CD4-positive, alpha-beta T cell (primary cell): ENCODE data around the gene HELZ2. TPM values are rescaled to one million over a fixed set of nuclear protein-coding genes. Genes with fewer than 3 reads are reported as not detected.

Experiments
- ATAC-seq: fragments of 200-7000 bp; cut with Tn5 transposase; one replicate; pipeline ENCODE4 v1.10.0; 2022; ENCODE audit warnings: mild to moderate bottlenecking; ENCODE audit not compliant: poor library complexity
- CTCF ChIA-PET: fragments of 350-600 bp; sonication (Branson Sonifier 250); formaldehyde crosslinking; loops from one replicate; lab custom pipeline; 2021; ENCODE audit warnings: antibody characterized with exemption, inconsistent platforms; lab: Charles Lee
- POLR2A ChIA-PET: fragments of 350-600 bp; sonication (Branson Sonifier 250); formaldehyde crosslinking; loops from one replicate; lab custom pipeline; 2021; ENCODE audit warnings: antibody characterized with exemption, inconsistent platforms; lab: Charles Lee
- DNase-seq, 14 experiments: peaks; one replicate each; pipeline ENCODE4 v3.0.0-alpha.2; 2013 to 2020; ENCODE audit warnings: mixed read lengths in 2 of 14
- H3K27ac ChIP-seq, 2 donors: one replicate each; pipeline versions ENCODE4 v1.5.1 to v1.7.0; 2013; ENCODE audit warnings: low read length in 2 of 2, low read depth in 1 of 2, mild to moderate bottlenecking in 1 of 2
- H3K27me3 ChIP-seq, 2 experiments: 1 replicate in 1 of 2; 2 replicates in 1 of 2; pipeline versions ENCODE4 v1.6.1 to v1.7.0; 2013; ENCODE audit warnings: low read length in 2 of 2, control low read depth in 1 of 2, mild to moderate bottlenecking in 1 of 2, moderate library complexity in 1 of 2; ENCODE audit not compliant: insufficient read depth in 2 of 2, control insufficient read depth in 1 of 2
- H3K36me3 ChIP-seq: one replicate; pipeline ENCODE4 v1.6.1; 2013; ENCODE audit warnings: low read length, control low read depth; ENCODE audit not compliant: insufficient read depth
- H3K4me1 ChIP-seq: one replicate; pipeline ENCODE4 v1.6.1; 2013; ENCODE audit warnings: low read length, control low read depth; ENCODE audit not compliant: insufficient read depth
- H3K4me3 ChIP-seq: one replicate; pipeline ENCODE4 v1.5.1; 2013; ENCODE audit warnings: mild to moderate bottlenecking, low read length, moderate library complexity
- H3K9me3 ChIP-seq, 2 experiments: 1 replicate in 1 of 2; 2 replicates in 1 of 2; pipeline versions ENCODE4 v1.6.1 to v1.7.0; 2013; ENCODE audit warnings: low read length in 2 of 2, mild to moderate bottlenecking in 2 of 2, control low read depth in 1 of 2, moderate library complexity in 1 of 2; ENCODE audit not compliant: control insufficient read depth in 1 of 2, insufficient read depth in 1 of 2
- H3K27ac Mint-ChIP-seq: one replicate; pipeline ENCODE4 v1.8.0; 2020; ENCODE audit warnings: mixed read lengths
- H3K27me3 Mint-ChIP-seq: one replicate; pipeline ENCODE4 v1.8.0; 2021; ENCODE audit warnings: mixed read lengths
- H3K36me3 Mint-ChIP-seq: one replicate; pipeline ENCODE4 v1.8.0; 2021; ENCODE audit warnings: low read depth, mixed read lengths
- H3K4me1 Mint-ChIP-seq: one replicate; pipeline ENCODE4 v1.8.0; 2021; ENCODE audit warnings: low read depth, mixed read lengths
- H3K4me3 Mint-ChIP-seq: one replicate; pipeline ENCODE4 v1.8.0; 2020; ENCODE audit warnings: mild to moderate bottlenecking, mixed read lengths
- H3K9me3 Mint-ChIP-seq: one replicate; pipeline ENCODE4 v1.8.0; 2020; ENCODE audit warnings: mixed read lengths
- intact Hi-C, 2 experiments: fragments of 100-400 bp; cut with DNase I in 1 of 2; cut with micrococcal nuclease in 1 of 2; formaldehyde crosslinking; loops; one replicate each; pipeline versions ENCODE4 v1.15.1 to v1.9.0; 2023 to 2025; cut with DNase I, micrococcal nuclease
- total RNA-seq, 174 experiments: library from RNA in 2 of 174; stranded (reverse) in 2 of 174; gene quantifications; one replicate each; pipeline ENCODE4 v1.2.3 and lab custom pipeline; 2021 to 2026
- TF ChIP-seq, protein P1 (sequence below): fragments of 200-600 bp; IDR thresholded peaks from one replicate; pipeline ENCODE4 v1.8.0; 2022; ENCODE audit warnings: antibody characterized with exemption, mild to moderate bottlenecking

HELZ2 gene
- total RNA-seq, 2 experiments from 2014 or later, result 57.7 to 59.6 TPM

DNA sequence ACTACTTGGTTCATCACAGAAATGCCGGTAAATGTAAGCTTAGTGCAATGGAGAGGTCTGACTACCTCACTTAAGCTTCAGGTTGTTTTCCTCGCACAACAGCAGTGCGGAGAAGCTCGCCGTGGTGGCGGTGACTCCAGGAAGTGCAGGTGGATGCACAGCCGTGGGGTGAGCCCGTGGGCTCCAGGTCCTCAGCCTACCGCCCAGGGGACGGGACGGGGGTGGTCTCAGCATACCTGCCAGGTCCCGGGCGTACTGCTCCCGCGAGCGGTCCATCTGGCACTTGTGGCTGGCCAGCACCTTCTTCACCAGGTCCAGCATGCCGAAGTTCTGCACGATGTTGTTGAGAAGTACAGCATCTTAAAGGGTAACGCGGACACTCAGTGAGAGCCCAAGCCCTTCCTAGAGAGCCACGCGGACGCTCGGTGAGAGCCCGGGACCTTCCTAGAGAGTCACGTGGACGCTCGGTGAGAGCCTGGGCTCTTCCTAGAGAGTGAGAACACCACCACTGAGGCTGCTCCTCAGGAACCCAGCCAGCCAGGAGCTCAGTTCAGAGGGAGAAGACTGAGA is 17.8 kb upstream of the HELZ2 start:
- Histone ChIP-seq H3K4me1 (peaks cover 18% of the 10 kb centered on the region), H3K27ac (no peak overlapping the region), H3K36me3 (peaks cover 60% of the 10 kb centered on the region), H3K9me3 (no peaks in the 10 kb centered on the region), H3K4me3 (no peak overlapping the region), H3K27me3 (no peaks in the 10 kb centered on the region)
- DNase-seq, result no peak
- ChIA-PET POLR2A (interaction anchor here (1.1 kb wide), 1 partner anchor 290 kb away, joined by 3 read pairs; no protein-coding TSS in a partner anchor), CTCF (interaction anchor here (1.1 kb wide), 1 partner anchor 84 kb away, joined by 3 read pairs; no protein-coding TSS in a partner anchor)
- Mint-ChIP-seq H3K9me3 (no peaks in the 10 kb centered on the region), H3K27ac (no peak overlapping the region), H3K36me3 (peaks cover 70% of the 10 kb centered on the region), H3K4me1 (peaks cover 16% of the 10 kb centered on the region), H3K4me3 (no peak overlapping the region), H3K27me3 (no peaks in the 10 kb centered on the region)
- ATAC-seq, result no peak
- TF ChIP-seq, protein P1, sequence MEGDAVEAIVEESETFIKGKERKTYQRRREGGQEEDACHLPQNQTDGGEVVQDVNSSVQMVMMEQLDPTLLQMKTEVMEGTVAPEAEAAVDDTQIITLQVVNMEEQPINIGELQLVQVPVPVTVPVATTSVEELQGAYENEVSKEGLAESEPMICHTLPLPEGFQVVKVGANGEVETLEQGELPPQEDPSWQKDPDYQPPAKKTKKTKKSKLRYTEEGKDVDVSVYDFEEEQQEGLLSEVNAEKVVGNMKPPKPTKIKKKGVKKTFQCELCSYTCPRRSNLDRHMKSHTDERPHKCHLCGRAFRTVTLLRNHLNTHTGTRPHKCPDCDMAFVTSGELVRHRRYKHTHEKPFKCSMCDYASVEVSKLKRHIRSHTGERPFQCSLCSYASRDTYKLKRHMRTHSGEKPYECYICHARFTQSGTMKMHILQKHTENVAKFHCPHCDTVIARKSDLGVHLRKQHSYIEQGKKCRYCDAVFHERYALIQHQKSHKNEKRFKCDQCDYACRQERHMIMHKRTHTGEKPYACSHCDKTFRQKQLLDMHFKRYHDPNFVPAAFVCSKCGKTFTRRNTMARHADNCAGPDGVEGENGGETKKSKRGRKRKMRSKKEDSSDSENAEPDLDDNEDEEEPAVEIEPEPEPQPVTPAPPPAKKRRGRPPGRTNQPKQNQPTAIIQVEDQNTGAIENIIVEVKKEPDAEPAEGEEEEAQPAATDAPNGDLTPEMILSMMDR, result no peak
- intact Hi-C loops, result no loop called here

DNA sequence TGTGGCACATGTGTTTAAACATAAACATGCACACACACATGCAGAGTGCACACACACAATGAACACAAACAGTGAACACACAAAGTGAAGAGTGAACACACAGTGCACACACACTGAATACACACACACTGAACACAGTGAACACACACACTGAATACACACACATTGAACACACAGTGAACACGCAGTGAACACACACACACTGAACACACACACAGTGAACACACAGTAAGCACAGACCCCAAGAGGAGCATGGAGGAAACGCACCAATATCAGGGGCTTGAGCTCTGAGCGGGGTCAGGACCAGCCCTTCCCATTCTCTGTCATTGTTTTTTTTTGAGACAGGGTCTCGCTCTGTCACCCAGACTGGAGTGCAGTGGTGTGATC is 17.1 kb upstream of the HELZ2 start:
- TF ChIP-seq, protein P1, result no peak
- Mint-ChIP-seq H3K27ac (no peak overlapping the region), H3K36me3 (peaks cover 70% of the 10 kb centered on the region), H3K4me3 (no peak overlapping the region), H3K9me3 (no peaks in the 10 kb centered on the region), H3K4me1 (peaks cover 16% of the 10 kb centered on the region), H3K27me3 (no peaks in the 10 kb centered on the region)
- no peaks in the 10 kb centered on the region for H3K9me3 ChIP-seq
- no peak overlapping the region for H3K27ac ChIP-seq
- H3K4me3 ChIP-seq, result no peak overlapping the region
- intact Hi-C loops, result no loop called here
- no peaks in the 10 kb centered on the region for H3K27me3 ChIP-seq
- DNase-seq (no peak), ATAC-seq (no peak)
- peaks cover 18% of the 10 kb centered on the region for H3K4me1 ChIP-seq
- H3K36me3 ChIP-seq, result peaks cover 56% of the 10 kb centered on the region
- POLR2A ChIA-PET, result interaction anchor here (0.6 kb wide), 1 partner anchor 65 kb away, joined by 3 read pairs; no protein-coding TSS in a partner anchor
- CTCF ChIA-PET, result no interaction called here

- Histone ChIP-seq H3K27me3 (no peaks in the 10 kb centered on the region), H3K36me3 (peaks cover 54% of the 10 kb centered on the region), H3K4me3 (no peak overlapping the region), H3K27ac (no peak overlapping the region), H3K9me3 (no peaks in the 10 kb centered on the region), H3K4me1 (peaks cover 18% of the 10 kb centered on the region)
- H3K4me3 Mint-ChIP-seq, result no peak overlapping the region
- peaks cover 22% of the 10 kb centered on the region for H3K4me1 Mint-ChIP-seq
- H3K36me3 Mint-ChIP-seq, result peaks cover 69% of the 10 kb centered on the region
- intact Hi-C loops, result no loop called here
- DNase-seq, result no peak
- ChIA-PET CTCF (no interaction called here), POLR2A (interaction anchor here (0.6 kb wide), 1 partner anchor 66 kb away, joined by 3 read pairs; no protein-coding TSS in a partner anchor)
- no peaks in the 10 kb centered on the region for H3K9me3 Mint-ChIP-seq
- H3K27me3 Mint-ChIP-seq, result no peaks in the 10 kb centered on the region
- TF ChIP-seq, protein P1, result no peak
- no peak for ATAC-seq
- no peak overlapping the region for H3K27ac Mint-ChIP-seq
Measured at GRCh38 chr20:63590218-63591146, 16.4 kb upstream of the HELZ2 start.
